HG03103 (cell line): Measurements from ENCODE around the gene PCYT1A.
"Not testable (repeated sequence)": the region's sequence is repeated elsewhere in the genome, so short reads cannot be mapped to it uniquely, and the experiment has no call there.

Experiments used
- ATAC-seq: cut with Tn5 transposase; IDR thresholded peaks from one replicate; pipeline ENCODE4 v1.9.1; 2021; ENCODE audit warnings: low read depth; ENCODE audit not compliant: unreplicated experiment

The PCYT1A gene

GRCh38 chr3:196217307-196218154 lies 70.0 kb downstream of the PCYT1A start:
- ATAC-seq = no peak

GRCh38 chr3:196216681-196217211 lies 70.8 kb downstream of the PCYT1A start:
- ATAC-seq = no peak

- ATAC-seq = no peak
Observed at GRCh38 chr3:196216089-196216564, 71.4 kb downstream of the PCYT1A start, which contains the start of gene SLC51A. TSS of gene SLC51A (plus strand) at chr3:196216534. CDS start at chr3:196216713, 179 bp downstream.

GRCh38 chr3:196215493-196216020 lies 72.0 kb downstream of the PCYT1A start:
- no peak for ATAC-seq

- ATAC-seq = no peak
Observed at GRCh38 chr3:196214783-196215441, 72.6 kb downstream of the PCYT1A start.

- no peak for ATAC-seq
Observed at GRCh38 chr3:196210673-196211556, 76.6 kb downstream of the PCYT1A start, which contains the start of gene ZDHHC19. TSS of gene ZDHHC19 (minus strand) at chr3:196211400. CDS start at chr3:196211315, 85 bp downstream.

- not testable (repeated sequence) for ATAC-seq
Observed at GRCh38 chr3:196209944-196210672, 77.4 kb downstream of the PCYT1A start.

- no peak for ATAC-seq
Observed at GRCh38 chr3:196208942-196209695, 78.4 kb downstream of the PCYT1A start.

- no peak for ATAC-seq
Observed at GRCh38 chr3:196207833-196208607, 79.5 kb downstream of the PCYT1A start.

- ATAC-seq = no peak
Observed at GRCh38 chr3:196207159-196207832, 80.2 kb downstream of the PCYT1A start.

GRCh38 chr3:196205442-196206205 lies 81.9 kb downstream of the PCYT1A start:
- not testable (repeated sequence) for ATAC-seq

- ATAC-seq = no peak
Observed at GRCh38 chr3:196203846-196204245, 83.7 kb downstream of the PCYT1A start.

GRCh38 chr3:196202516-196202970 lies 85.0 kb downstream of the PCYT1A start:
- no peak for ATAC-seq

GRCh38 chr3:196198771-196199753 lies 88.5 kb downstream of the PCYT1A start:
- ATAC-seq = no peak

- ATAC-seq = no peak
Observed at GRCh38 chr3:196198081-196198675, 89.3 kb downstream of the PCYT1A start.
